Karpas-422 (cell line): ENCODE results near the gene ZNF142. TPM values are rescaled to one million over a fixed set of nuclear protein-coding genes. Genes with fewer than 3 reads are reported as not detected.
A peak's percentile ranks its signal among the peaks of the same experiment; 100 is the strongest.

Experiments
- DNase-seq: peaks from one replicate; pipeline ENCODE4 v3.0.0-alpha.2; 2015
- H2AFZ ChIP-seq: fragments of 200-600 bp; sonication (generic); 2 replicates; pipeline ENCODE4 v1.6.1; 2014; ENCODE audit warnings: antibody characterized with exemption, low read length, mixed read lengths
- H3K27ac ChIP-seq: fragments of 200-600 bp; sonication (generic); 2 replicates; pipeline ENCODE4 v1.5.1; 2014; ENCODE audit warnings: mild to moderate bottlenecking, low read length, moderate library complexity
- H3K27me3 ChIP-seq: fragments of 200-600 bp; sonication (generic); 2 replicates; pipeline ENCODE4 v1.6.1; 2014; ENCODE audit warnings: low read length, mixed read lengths
- H3K36me3 ChIP-seq: fragments of 200-600 bp; sonication (generic); 2 replicates; pipeline ENCODE4 v1.6.1; 2014; ENCODE audit warnings: low read length, mixed read lengths; ENCODE audit not compliant: insufficient read depth
- H3K4me1 ChIP-seq: fragments of 200-600 bp; sonication (generic); 2 replicates; pipeline ENCODE4 v1.6.1; 2014; ENCODE audit warnings: mild to moderate bottlenecking, low read length, mixed read lengths
- H3K4me2 ChIP-seq: fragments of 200-600 bp; sonication (generic); 2 replicates; pipeline ENCODE4 v1.6.1; 2014; ENCODE audit warnings: low read length, low read depth, mild to moderate bottlenecking; ENCODE audit not compliant: poor library complexity, severe bottlenecking
- H3K4me3 ChIP-seq: fragments of 200-600 bp; sonication (generic); 2 replicates; pipeline ENCODE4 v1.5.1; 2014; ENCODE audit warnings: mild to moderate bottlenecking, antibody characterized with exemption, low read length, mixed read lengths
- H3K79me2 ChIP-seq: fragments of 200-600 bp; sonication (generic); 2 replicates; pipeline ENCODE4 v1.6.1; 2014; ENCODE audit warnings: mild to moderate bottlenecking, low read length, mixed read lengths
- H3K9ac ChIP-seq: fragments of 200-600 bp; sonication (generic); 2 replicates; pipeline ENCODE4 v1.6.0; 2014; ENCODE audit warnings: low read length
- H3K9me2 ChIP-seq: fragments of 200-600 bp; sonication (generic), shearing (Covaris generic); replicated peaks from 2 replicates; pipeline ENCODE4 v1.6.0; 2014; ENCODE audit warnings: mild to moderate bottlenecking, low read length, moderate library complexity; ENCODE audit not compliant: insufficient read depth
- H3K9me3 ChIP-seq: fragments of 300-700, 200-600 bp; sonication (generic); 2 replicates; pipeline ENCODE4 v1.6.1; 2014; ENCODE audit warnings: low read length, mixed read lengths
- H4K20me1 ChIP-seq: fragments of 200-600 bp; sonication (generic); 2 replicates; pipeline ENCODE4 v1.6.1; 2014; ENCODE audit warnings: mild to moderate bottlenecking, antibody characterized with exemption, low read length, low read depth; ENCODE audit not compliant: insufficient read depth
- total RNA-seq: library from RNA; depleted of rRNA; stranded (reverse); fragments of >200 nt; shearing (Covaris generic); gene quantifications from 2 replicates; pipeline ENCODE4 v1.2.3, GENCODE V29; 2014; ENCODE audit warnings: low replicate concordance

ZNF142 gene
- total RNA-seq, 1 experiment from 2014 or later = 21.3 TPM

- no peak overlapping the region for H3K9ac ChIP-seq
- no peaks in the 10 kb centered on the region for H3K27me3 ChIP-seq
- H4K20me1 ChIP-seq = no peaks in the 10 kb centered on the region
- H3K4me1 ChIP-seq = no peaks in the 10 kb centered on the region
- H3K36me3 ChIP-seq = no peaks in the 10 kb centered on the region
- H3K4me3 ChIP-seq = no peak overlapping the region
- no peaks in the 10 kb centered on the region for H3K9me2 ChIP-seq
- H3K9me3 ChIP-seq = no peaks in the 10 kb centered on the region
- no peak overlapping the region for H3K4me2 ChIP-seq
- no peaks in the 10 kb centered on the region for H3K79me2 ChIP-seq
- H2AFZ ChIP-seq = no peak overlapping the region
- no peak overlapping the region for H3K27ac ChIP-seq
- no peak for DNase-seq
Observed at GRCh38 chr2:218622606-218623365, 36.6 kb downstream of the ZNF142 start.

- H3K9me3 ChIP-seq = no peaks in the 10 kb centered on the region
- H3K27ac ChIP-seq = no peak overlapping the region
- no peak overlapping the region for H3K9ac ChIP-seq
- DNase-seq = no peak
- no peak overlapping the region for H2AFZ ChIP-seq
- no peak overlapping the region for H3K4me2 ChIP-seq
- no peaks in the 10 kb centered on the region for H3K79me2 ChIP-seq
- H4K20me1 ChIP-seq = no peaks in the 10 kb centered on the region
- no peaks in the 10 kb centered on the region for H3K9me2 ChIP-seq
- no peak overlapping the region for H3K4me3 ChIP-seq
- no peaks in the 10 kb centered on the region for H3K36me3 ChIP-seq
- no peaks in the 10 kb centered on the region for H3K4me1 ChIP-seq
- no peaks in the 10 kb centered on the region for H3K27me3 ChIP-seq
Observed at GRCh38 chr2:218621007-218621406, 38.4 kb downstream of the ZNF142 start.

GRCh38 chr2:218618102-218618860, 41.1 kb downstream of the ZNF142 start:
- Histone ChIP-seq H3K4me1 (no peaks in the 10 kb centered on the region), H3K9ac (no peak overlapping the region), H3K36me3 (no peaks in the 10 kb centered on the region), H3K79me2 (no peaks in the 10 kb centered on the region), H3K9me3 (no peaks in the 10 kb centered on the region), H3K27ac (no peak overlapping the region), H3K4me2 (no peak overlapping the region), H3K9me2 (no peaks in the 10 kb centered on the region), H4K20me1 (no peaks in the 10 kb centered on the region), H3K4me3 (no peak overlapping the region), H2AFZ (no peak overlapping the region), H3K27me3 (no peaks in the 10 kb centered on the region)
- DNase-seq = no peak

GRCh38 chr2:218615868-218616315, 43.5 kb downstream of the ZNF142 start:
- no peaks in the 10 kb centered on the region for H3K4me1 ChIP-seq
- no peaks in the 10 kb centered on the region for H3K79me2 ChIP-seq
- H3K9me2 ChIP-seq = no peaks in the 10 kb centered on the region
- no peak for DNase-seq
- no peak overlapping the region for H3K27ac ChIP-seq
- H3K9ac ChIP-seq = no peak overlapping the region
- H4K20me1 ChIP-seq = no peaks in the 10 kb centered on the region
- no peaks in the 10 kb centered on the region for H3K27me3 ChIP-seq
- H2AFZ ChIP-seq = no peak overlapping the region
- H3K4me3 ChIP-seq = no peak overlapping the region
- H3K36me3 ChIP-seq = no peaks in the 10 kb centered on the region
- no peak overlapping the region for H3K4me2 ChIP-seq
- no peaks in the 10 kb centered on the region for H3K9me3 ChIP-seq

GRCh38 chr2:218607436-218608115, 51.8 kb downstream of the ZNF142 start, which contains the start of gene PLCD4:
PLCD4 (plus strand) TSS chr2:218607899; CDS start chr2:218615740, 7,841 bp downstream.
- H3K36me3 ChIP-seq = no peaks in the 10 kb centered on the region
- no peak within 1 kb of the TSS for H3K4me3 ChIP-seq
- peak; percentile 38 for DNase-seq
- no peaks in the 10 kb centered on the region; the same call in 1 of the 2 replicates for H3K27me3 ChIP-seq
- no peaks in the 10 kb centered on the region for H3K9me3 ChIP-seq
- H2AFZ ChIP-seq = no peak within 1 kb of the TSS
- H3K9me2 ChIP-seq = no peaks in the 10 kb centered on the region
- H3K9ac ChIP-seq = no peak within 1 kb of the TSS
- H4K20me1 ChIP-seq = no peaks in the 10 kb centered on the region
- H3K4me1 ChIP-seq = no peaks in the 10 kb centered on the region
- no peak within 1 kb of the TSS for H3K27ac ChIP-seq
- no peak within 1 kb of the TSS for H3K4me2 ChIP-seq
- H3K79me2 ChIP-seq = no peaks in the 10 kb centered on the region

- no peak overlapping the region for H3K4me3 ChIP-seq
- DNase-seq = no peak
- no peak overlapping the region for H3K4me2 ChIP-seq
- no peak overlapping the region for H2AFZ ChIP-seq
- H3K27me3 ChIP-seq = no peaks in the 10 kb centered on the region; the same call in 1 of the 2 replicates
- H3K79me2 ChIP-seq = no peaks in the 10 kb centered on the region
- no peaks in the 10 kb centered on the region for H3K9me3 ChIP-seq
- no peak overlapping the region for H3K9ac ChIP-seq
- H3K9me2 ChIP-seq = no peaks in the 10 kb centered on the region
- no peaks in the 10 kb centered on the region for H3K4me1 ChIP-seq
- H4K20me1 ChIP-seq = no peaks in the 10 kb centered on the region
- no peak overlapping the region for H3K27ac ChIP-seq
- H3K36me3 ChIP-seq = no peaks in the 10 kb centered on the region
Observed at GRCh38 chr2:218605432-218605831, 54.0 kb downstream of the ZNF142 start.
